GM23338 (cell line): ENCODE data around the gene TIMM44. TPM values are rescaled to one million over a fixed set of nuclear protein-coding genes. Genes with fewer than 3 reads are reported as not detected.

Source experiments
- ATAC-seq: fragments of 200-7000 bp; cut with Tn5 transposase; 3 replicates; pipeline ENCODE4 v1.9.1; 2020
- DNase-seq: peaks from one replicate; pipeline ENCODE4 v3.0.0-alpha.2; 2015; ENCODE audit warnings: low spot score
- H2AFZ ChIP-seq: fragments of 200-600 bp; sonication (generic); 2 replicates; pipeline ENCODE4 v1.8.0; 2016; ENCODE audit warnings: antibody characterized with exemption, mild to moderate bottlenecking, moderate library complexity
- H3F3A ChIP-seq: fragments of 200-600 bp; sonication (generic); replicated peaks from 2 replicates; pipeline ENCODE4 v1.8.0; 2017; ENCODE audit warnings: antibody characterized with exemption, mixed run types, low read depth
- H3K27ac ChIP-seq: fragments of 200-600 bp; sonication (generic); 2 replicates; pipeline ENCODE4 v1.6.1; 2016; ENCODE audit warnings: low read depth
- H3K27me3 ChIP-seq: fragments of 200-600 bp; sonication (generic); 2 replicates; pipeline ENCODE4 v1.8.0; 2016; ENCODE audit warnings: mild to moderate bottlenecking, mixed run types, moderate library complexity; ENCODE audit not compliant: insufficient read depth
- H3K36me3 ChIP-seq: fragments of 200-600 bp; sonication (generic); 2 replicates; pipeline ENCODE4 v1.8.0; 2016; ENCODE audit warnings: mild to moderate bottlenecking; ENCODE audit not compliant: insufficient read depth
- H3K4me1 ChIP-seq: fragments of 200-600 bp; sonication (generic); 2 replicates; pipeline ENCODE4 v1.8.0; 2016; ENCODE audit warnings: mild to moderate bottlenecking, moderate library complexity; ENCODE audit not compliant: insufficient read depth
- H3K4me2 ChIP-seq: fragments of 200-600 bp; sonication (generic); 2 replicates; pipeline ENCODE4 v1.7.1; 2017; ENCODE audit warnings: mixed run types
- H3K4me3 ChIP-seq: fragments of 200-600 bp; sonication (generic); 2 replicates; pipeline ENCODE4 v1.6.1; 2016; ENCODE audit warnings: mixed run types
- H3K79me2 ChIP-seq: fragments of 200-600 bp; sonication (generic); replicated peaks from 2 replicates; pipeline ENCODE4 v1.8.0; 2017; ENCODE audit warnings: mild to moderate bottlenecking; ENCODE audit not compliant: insufficient read depth
- H3K9me2 ChIP-seq: fragments of 200-600 bp; sonication (generic); 2 replicates; pipeline ENCODE4 v1.8.0; 2017; ENCODE audit not compliant: insufficient read depth
- H4K20me1 ChIP-seq: fragments of 200-600 bp; sonication (generic); replicated peaks from 2 replicates; pipeline ENCODE4 v1.8.0; 2017; ENCODE audit warnings: mild to moderate bottlenecking; ENCODE audit not compliant: insufficient read depth
- H3K27ac Mint-ChIP-seq: 2 replicates; pipeline ENCODE4 v1.8.0; 2020; ENCODE audit warnings: inconsistent platforms, mild to moderate bottlenecking, moderate library complexity, mixed read lengths
- H3K27me3 Mint-ChIP-seq: 3 replicates; pipeline ENCODE4 v1.8.0; 2022; ENCODE audit warnings: low read depth, mild to moderate bottlenecking, moderate library complexity, mixed read lengths, inconsistent platforms; ENCODE audit not compliant: insufficient read depth, poor library complexity
- H3K36me3 Mint-ChIP-seq: 3 replicates; pipeline ENCODE4 v1.8.0; 2021; ENCODE audit warnings: low read depth, mild to moderate bottlenecking, inconsistent platforms, moderate library complexity, mixed read lengths
- H3K4me1 Mint-ChIP-seq: 3 replicates; pipeline ENCODE4 v1.8.0; 2020; ENCODE audit warnings: mild to moderate bottlenecking, inconsistent platforms, mixed read lengths
- H3K4me3 Mint-ChIP-seq: 3 replicates; pipeline ENCODE4 v1.8.0; 2021; ENCODE audit warnings: moderate library complexity, mild to moderate bottlenecking, inconsistent platforms, mixed read lengths
- H3K9me3 Mint-ChIP-seq: 3 replicates; pipeline ENCODE4 v1.8.0; 2020; ENCODE audit warnings: moderate library complexity, mild to moderate bottlenecking, inconsistent platforms, mixed read lengths
- CREB1 ChIP-seq: fragments of 250-450 bp; sonication (Bioruptor Pico); IDR thresholded peaks from 2 replicates; pipeline ENCODE4 v1.5.0; 2020; ENCODE audit warnings: low read depth, mild to moderate bottlenecking, moderate library complexity
- CTCF ChIP-seq, 2 experiments: fragments of 200-600 bp in 1 of 2; sonication (generic) in 1 of 2; conservative IDR thresholded peaks; 2 replicates each; pipeline versions ENCODE4 v1.5.1 to v1.6.1; 2016 to 2017; ENCODE audit warnings: antibody characterized with exemption in 2 of 2, low read depth in 2 of 2, mild to moderate bottlenecking in 2 of 2, moderate library complexity in 1 of 2
- ETS1 ChIP-seq: IDR thresholded peaks from 2 replicates; pipeline ENCODE4 v1.6.1; 2016; ENCODE audit warnings: antibody characterized with exemption
- EZH2 ChIP-seq: fragments of 200-600 bp; sonication (generic); IDR thresholded peaks from one replicate; pipeline ENCODE4 v1.8.0; 2017; ENCODE audit warnings: antibody characterized with exemption, mild to moderate bottlenecking, low read depth; ENCODE audit not compliant: unreplicated experiment
- EZH2phosphoT487 ChIP-seq: fragments of 200-600 bp; sonication (generic); IDR thresholded peaks from one replicate; pipeline ENCODE4 v1.8.1; 2018; ENCODE audit warnings: antibody characterized with exemption; ENCODE audit not compliant: unreplicated experiment
- JUNB ChIP-seq: IDR thresholded peaks from one replicate; pipeline ENCODE4 v1.6.1; 2016; ENCODE audit warnings: antibody characterized with exemption; ENCODE audit not compliant: unreplicated experiment
- NANOG ChIP-seq: IDR thresholded peaks from 2 replicates; pipeline ENCODE4 v1.6.1; 2016; ENCODE audit warnings: antibody characterized with exemption, borderline replicate concordance
- POLR2AphosphoS5 ChIP-seq: IDR thresholded peaks from 2 replicates; pipeline ENCODE4 v1.6.1; 2016; ENCODE audit warnings: antibody characterized with exemption, low read depth
- REST ChIP-seq: IDR thresholded peaks from one replicate; pipeline ENCODE4 v1.6.1; 2018; ENCODE audit warnings: antibody characterized with exemption; ENCODE audit not compliant: unreplicated experiment
- STAT1 ChIP-seq: IDR thresholded peaks from one replicate; pipeline ENCODE4 v1.6.1; 2016; ENCODE audit warnings: antibody characterized with exemption; ENCODE audit not compliant: unreplicated experiment
- ZNF114 ChIP-seq: fragments of 250-450 bp; sonication (Bioruptor Pico); IDR thresholded peaks from 2 replicates; pipeline ENCODE4 v1.5.0; 2020; ENCODE audit warnings: mild to moderate bottlenecking, moderate library complexity
- ZNF331 ChIP-seq: fragments of 250-450 bp; sonication (Bioruptor Pico); IDR thresholded peaks from 2 replicates; pipeline ENCODE4 v1.5.0; 2020; ENCODE audit warnings: low read depth, mild to moderate bottlenecking, moderate library complexity
- ZNF462 ChIP-seq: fragments of 250-450 bp; sonication (Bioruptor Pico); IDR thresholded peaks from 2 replicates; pipeline ENCODE4 v1.5.0; 2020; ENCODE audit warnings: mild to moderate bottlenecking, moderate library complexity
- polyA plus RNA-seq: library from polyadenylated mRNA; unstranded; fragments of >200 nt; fragmentation: Nextera tagmentation; extraction: Ambion mirVana; gene quantifications from 2 replicates; pipeline ENCODE4 v1.2.1, GENCODE V29; 2016
- total RNA-seq: library from RNA; depleted of rRNA; stranded (reverse); fragments of >200 nt; shearing (Covaris generic); gene quantifications from 2 replicates; pipeline ENCODE4 v1.2.3, GENCODE V29; 2014

TIMM44 gene
- total and polyA plus RNA-seq, 2 experiments from 2014 or later = 125 to 128 TPM

GRCh38 chr19:7965259-7965841, 21.9 kb upstream of the TIMM44 start:
- Mint-ChIP-seq H3K36me3 (peaks cover 74% of the 10 kb centered on the region), H3K27me3 (peaks cover 14% of the 10 kb centered on the region), H3K9me3 (no peaks in the 10 kb centered on the region), H3K27ac (no peak overlapping the region), H3K4me1 (peaks cover 15% of the 10 kb centered on the region), H3K4me3 (no peak overlapping the region)
- Histone ChIP-seq H3K4me3 (no peak overlapping the region), H3K36me3 (peaks cover 44% of the 10 kb centered on the region), H3K4me2 (no peak overlapping the region), H3K9me2 (no peaks in the 10 kb centered on the region), H3K27ac (no peak overlapping the region), H3K27me3 (no peaks in the 10 kb centered on the region), H2AFZ (no peak overlapping the region), H3K4me1 (peaks cover 12% of the 10 kb centered on the region), H3K79me2 (no peaks in the 10 kb centered on the region; the same call in 1 of the 2 replicates), H3F3A (peaks cover 39% of the 10 kb centered on the region), H4K20me1 (peaks cover 42% of the 10 kb centered on the region; the same call in 1 of the 2 replicates)
- no peak for ATAC-seq
- no peak for TF ChIP-seq STAT1
- no peak for TF ChIP-seq ETS1
- TF ChIP-seq NANOG = no peak
- no peak for TF ChIP-seq ZNF114 (CRISPR knock-in tag)
- TF ChIP-seq EZH2phosphoT487 = no peak
- TF ChIP-seq EZH2 = no peak
- TF ChIP-seq CTCF (conservative IDR thresholded peaks at IDR 0.05; ENCODE audit: low read depth in 2 of 2) = no peak
- TF ChIP-seq REST = no peak
- TF ChIP-seq ZNF331 (CRISPR knock-in tag) = no peak
- no peak for TF ChIP-seq POLR2AphosphoS5
- no peak for TF ChIP-seq ZNF462 (CRISPR knock-in tag)
- TF ChIP-seq JUNB = no peak
- no peak for TF ChIP-seq CREB1 (CRISPR knock-in tag)
- DNase-seq = no peak
